K562 (cell line): ENCODE results near the gene C9. TPM values are rescaled to one million over a fixed set of nuclear protein-coding genes. Genes with fewer than 3 reads are reported as not detected.

Source experiments
- ATAC-seq: fragments of 200-7000 bp; cut with Tn5 transposase; 3 replicates; pipeline ENCODE4 v1.9.1; 2020; ENCODE audit warnings: moderate library complexity
- BruUV-seq: library from RNA; stranded (reverse); fragments of 400-500 nt; replicated peaks from 2 replicates; lab custom pipeline; 2021; lab: Mats Ljungman, UMichigan
- CTCF ChIA-PET: fragments of 300-600 bp; formaldehyde crosslinking; extraction: SDS; loops from one replicate; lab custom pipeline; 2021; ENCODE audit warnings: low intra/inter-chr PET ratio; lab: Yijun Ruan, JAX
- POLR2A ChIA-PET: fragments of 300-600, 350-650 bp; sonication (Branson Sonifier 250); formaldehyde crosslinking; extraction: SDS; loops from one replicate; lab custom pipeline; 2021; ENCODE audit warnings: antibody characterized with exemption, inconsistent platforms; lab: Yijun Ruan, JAX
- DNase-seq, 4 experiments: peaks; one replicate each; pipeline versions ENCODE4 v3.0.0 to v3.0.0-alpha.2; 2011 to 2018; ENCODE audit warnings: low spot score in 3 of 4, mixed read lengths in 3 of 4; ENCODE audit errors: extremely low read depth in 1 of 4
- FAIRE-seq: peaks from 2 replicates; lab custom pipeline; 2011; peaks lifted over from hg19 to GRCh38; lab: Jason Lieb, UNC
- H2AFZ ChIP-seq: 2 replicates; pipeline ENCODE4 v1.6.0; 2011; ENCODE audit warnings: low read depth, low read length, control low read depth, inconsistent platforms
- H3K27ac ChIP-seq: fragments of 200-600 bp; 3 replicates; pipeline ENCODE4 v1.8.0; 2011; ENCODE audit warnings: low read depth, mild to moderate bottlenecking, control low read depth, inconsistent platforms, low read length, moderate library complexity, mixed read lengths; ENCODE audit errors: extremely low read depth
- H3K27me3 ChIP-seq, 2 experiments: fragments of 300-600 bp in 1 of 2; 2 replicates in 1 of 2; 3 replicates in 1 of 2; pipeline versions ENCODE4 v1.6.0 to v1.8.0; 2011; ENCODE audit warnings: inconsistent platforms in 2 of 2, low read length in 2 of 2, mild to moderate bottlenecking in 1 of 2, mixed read lengths in 1 of 2, moderate library complexity in 1 of 2; ENCODE audit not compliant: control insufficient read depth in 2 of 2, insufficient read depth in 2 of 2
- H3K36me3 ChIP-seq: fragments of 300-600 bp; 3 replicates; pipeline ENCODE4 v1.8.0; 2011; ENCODE audit warnings: mild to moderate bottlenecking, low read length, inconsistent platforms; ENCODE audit not compliant: control insufficient read depth, insufficient read depth
- H3K4me1 ChIP-seq, 2 experiments: fragments of 200-600 bp in 1 of 2; replicated peaks in 1 of 2; 2 replicates in 1 of 2; 3 replicates in 1 of 2; pipeline versions ENCODE4 v1.5.1 to v1.8.0; 2011; ENCODE audit warnings: inconsistent platforms in 2 of 2, low read length in 2 of 2, mild to moderate bottlenecking in 1 of 2, mixed read lengths in 1 of 2, moderate library complexity in 1 of 2; ENCODE audit not compliant: control insufficient read depth in 2 of 2, insufficient read depth in 2 of 2
- H3K4me2 ChIP-seq: 2 replicates; pipeline ENCODE4 v1.6.1; 2011; ENCODE audit warnings: low read length, control low read depth, inconsistent platforms, mixed read lengths; ENCODE audit not compliant: insufficient read depth
- H3K4me3 ChIP-seq: fragments of 200-600 bp; sonication (generic), shearing (Covaris generic); 2 replicates; pipeline ENCODE4 v1.5.1; 2016; ENCODE audit warnings: control low read depth, inconsistent platforms
- H3K79me2 ChIP-seq: fragments of 200-600 bp; 3 replicates; pipeline ENCODE4 v1.8.0; 2011; ENCODE audit warnings: low read length, inconsistent platforms; ENCODE audit not compliant: control insufficient read depth, insufficient read depth
- H3K9ac ChIP-seq, 2 experiments: 2 replicates each; pipeline versions ENCODE4 v1.6.0 to v1.6.1; 2011; ENCODE audit warnings: low read depth in 2 of 2, low read length in 2 of 2, control low read depth in 1 of 2, inconsistent platforms in 1 of 2, mild to moderate bottlenecking in 1 of 2, mixed read lengths in 1 of 2; ENCODE audit not compliant: insufficient read depth in 1 of 2
- H3K9me1 ChIP-seq: one replicate; pipeline ENCODE4 v1.6.0; 2011; ENCODE audit warnings: inconsistent platforms, mild to moderate bottlenecking, low read length, moderate library complexity; ENCODE audit not compliant: control insufficient read depth, insufficient read depth
- H3K9me3 ChIP-seq: replicated peaks from 2 replicates; pipeline ENCODE4 v1.5.1; 2011; ENCODE audit warnings: low read depth, low read length, inconsistent platforms; ENCODE audit not compliant: control insufficient read depth, insufficient read depth
- H4K20me1 ChIP-seq: replicated peaks from 2 replicates; pipeline ENCODE4 v1.6.1; 2011; ENCODE audit warnings: low read length, inconsistent platforms, mixed read lengths; ENCODE audit not compliant: control insufficient read depth, insufficient read depth
- CHD2 ChIP-seq: IDR thresholded peaks from 2 replicates; pipeline ENCODE4 v1.6.1; 2011; ENCODE audit warnings: low read depth, low read length
- HEY1 ChIP-seq: fragments of 250-450 bp; sonication (Bioruptor Pico); IDR thresholded peaks from 2 replicates; pipeline ENCODE4 v1.5.0; 2020; ENCODE audit warnings: mild to moderate bottlenecking, moderate library complexity, borderline replicate concordance
- IFI16 ChIP-seq: fragments of 250-450 bp; sonication (Bioruptor Pico); IDR thresholded peaks from 2 replicates; pipeline ENCODE4 v2.1.2; 2022; ENCODE audit warnings: mild to moderate bottlenecking, inconsistent platforms
- KLF1 ChIP-seq: fragments of 450-650 bp; IDR thresholded peaks from 2 replicates; pipeline ENCODE4 v1.6.1; 2016; ENCODE audit warnings: missing genetic modification characterization, missing compliant biosample characterization
- NCOA4 ChIP-seq: fragments of 450-650 bp; IDR thresholded peaks from 2 replicates; pipeline ENCODE4 v1.6.1; 2018; ENCODE audit warnings: mild to moderate bottlenecking; ENCODE audit not compliant: partially characterized antibody
- NFXL1 ChIP-seq: fragments of 450-650 bp; formaldehyde crosslinking; IDR thresholded peaks from 2 replicates; pipeline ENCODE4 v1.4.0; 2021; ENCODE audit warnings: mild to moderate bottlenecking
- NR3C1 ChIP-seq: sonication (generic); formaldehyde crosslinking; IDR thresholded peaks from 2 replicates; pipeline ENCODE4 v1.8.1; 2022; ENCODE audit warnings: missing genetic modification reagents
- REST ChIP-seq, 2 experiments: fragments of 450-650 bp; formaldehyde crosslinking in 1 of 2; IDR thresholded peaks; 2 replicates each; pipeline versions ENCODE4 v1.4.0 to v1.6.1; 2014 to 2020; ENCODE audit warnings: mild to moderate bottlenecking in 2 of 2, borderline replicate concordance in 1 of 2, low read depth in 1 of 2
- SOX6 ChIP-seq: fragments of 450-650 bp; IDR thresholded peaks from 2 replicates; pipeline ENCODE4 v1.6.1; 2014; ENCODE audit warnings: mild to moderate bottlenecking
- SRSF7 ChIP-seq: fragments of 200-400 bp; formaldehyde crosslinking; optimal IDR thresholded peaks from 2 replicates; pipeline ENCODE3; 2017; ENCODE audit warnings: mild to moderate bottlenecking, low read depth, low read length
- ZBTB1 ChIP-seq: sonication (generic); formaldehyde crosslinking; IDR thresholded peaks from 2 replicates; pipeline ENCODE4 v1.8.1; 2023; ENCODE audit warnings: missing genetic modification reagents, low read depth, mild to moderate bottlenecking, borderline replicate concordance
- ZEB2 ChIP-seq: fragments of 450-650 bp; IDR thresholded peaks from 2 replicates; pipeline ENCODE4 v1.6.1; 2016
- ZNF277 ChIP-seq: fragments of 250-450 bp; sonication (Bioruptor Pico); IDR thresholded peaks from 2 replicates; pipeline ENCODE4 v1.8.0; 2022; ENCODE audit warnings: inconsistent platforms, mild to moderate bottlenecking, moderate library complexity, borderline replicate concordance
- ZNF431 ChIP-seq: sonication (generic); formaldehyde crosslinking; IDR thresholded peaks from 2 replicates; pipeline ENCODE4 v1.8.0; 2022; ENCODE audit warnings: mild to moderate bottlenecking, missing genetic modification reagents
- WGBS: fragments of 100-300 bp; shearing (Covaris generic); methylation state at CpG from one replicate; pipeline ENCODE4 v1.1.6; 2016; ENCODE audit warnings: low coverage, mixed read lengths; ENCODE audit not compliant: insufficient coverage; ENCODE audit errors: missing lambda C conversion rate; 5-methylcytosine and 5-hydroxymethylcytosine counted together
- in situ Hi-C: fragments of 300-500 bp; cut with MboI; formaldehyde crosslinking; loops from 4 replicates; pipeline ENCODE4 v1.15.0; 2018; ENCODE audit warnings: inconsistent platforms, mixed read lengths
- intact Hi-C: fragments of 100-400 bp; cut with micrococcal nuclease; formaldehyde crosslinking; loops from 2 replicates; pipeline ENCODE4 v1.14.2; 2022
- polyA plus RNA-seq, 8 experiments: library from polyadenylated mRNA; depleted of rRNA in 4 of 8; stranded (reverse) in 5 of 8; unstranded in 3 of 8; fragments of >200 nt; fragmentation: Nextera tagmentation in 2 of 8; fragmentation: Illumina TruSeq in 1 of 8; extraction: Ambion mirVana in 2 of 8; extraction: Trizol in 1 of 8; gene quantifications; 2 replicates each; pipeline versions ENCODE4 v1.2.1 to v1.2.3, GENCODE V29; 2011 to 2014; ENCODE audit warnings: inconsistent platforms in 1 of 8, missing spikeins in 1 of 8
- total RNA-seq, 7 experiments: library from RNA; depleted of rRNA in 6 of 7; stranded (reverse); fragments of >200 nt in 6 of 7; fragmentation: Illumina TruSeq in 2 of 7; extraction: Trizol in 2 of 7; gene quantifications; 2 replicates each; pipeline versions ENCODE4 v1.2.1 to v1.2.3, GENCODE V29; 2011 to 2021; ENCODE audit warnings: low replicate concordance in 1 of 7
- TF ChIP-seq, protein P1 (sequence below): fragments of 250-450 bp; sonication (Bioruptor Pico); IDR thresholded peaks from 2 replicates; pipeline ENCODE4 v1.5.0; 2021

Gene C9
- total and polyA plus RNA-seq, 9 of the 15 experiments (the other 6 are each of a cell fraction or from before 2014, with no cell fraction given) = 0.08 to 0.38 TPM; not detected in 7

GRCh38 chr5:39264528-39264927, 99.8 kb downstream of the C9 start:
- no peaks in the 10 kb centered on the region for H4K20me1 ChIP-seq
- no peaks in the 10 kb centered on the region for H3K36me3 ChIP-seq
- H3K79me2 ChIP-seq = no peaks in the 10 kb centered on the region
- POLR2A ChIA-PET = no interaction called here
- H3K9ac ChIP-seq = no peak overlapping the region
- H3K27ac ChIP-seq = no peak overlapping the region
- H3K27me3 ChIP-seq = no peaks in the 10 kb centered on the region
- peaks cover 0 to 9% of the 10 kb centered on the region in 2 experiments; a peak in 2 of 5 replicates for H3K4me1 ChIP-seq
- no peak for DNase-seq
- ATAC-seq = no peak
- H3K9me1 ChIP-seq = no peaks in the 10 kb centered on the region
- H3K4me2 ChIP-seq = no peak overlapping the region
- no peak overlapping the region for H2AFZ ChIP-seq
- in situ Hi-C loops = no loop called here
- no TSS peak for BruUV-seq
- WGBS = 56% methylated on average over 1 of the region's 1 CpG
- H3K4me3 ChIP-seq = no peak overlapping the region
- CTCF ChIA-PET = no interaction called here
- intact Hi-C loops = no loop called here
- no peaks in the 10 kb centered on the region for H3K9me3 ChIP-seq
- no peak for FAIRE-seq
- TF ChIP-seq NFXL1 (CRISPR knock-in tag) (no peak), SRSF7 (no peak), ZEB2 (no peak), NCOA4 (no peak), KLF1 (tag) (no peak), CHD2 (no peak), NR3C1 (CRISPR knock-in tag) (no peak), ZNF277 (CRISPR knock-in tag) (no peak), SOX6 (no peak), ZBTB1 (CRISPR knock-in tag) (no peak), REST (IDR thresholded peaks at IDR 0.05; ENCODE audit: borderline replicate concordance) (no peak), REST (CRISPR knock-in tag; IDR thresholded peaks at IDR 0.05; ENCODE audit: low read depth) (no peak), ZNF431 (CRISPR knock-in tag) (no peak), HEY1 (CRISPR knock-in tag) (no peak), IFI16 (CRISPR knock-in tag) (no peak)
- TF ChIP-seq, protein P1, sequence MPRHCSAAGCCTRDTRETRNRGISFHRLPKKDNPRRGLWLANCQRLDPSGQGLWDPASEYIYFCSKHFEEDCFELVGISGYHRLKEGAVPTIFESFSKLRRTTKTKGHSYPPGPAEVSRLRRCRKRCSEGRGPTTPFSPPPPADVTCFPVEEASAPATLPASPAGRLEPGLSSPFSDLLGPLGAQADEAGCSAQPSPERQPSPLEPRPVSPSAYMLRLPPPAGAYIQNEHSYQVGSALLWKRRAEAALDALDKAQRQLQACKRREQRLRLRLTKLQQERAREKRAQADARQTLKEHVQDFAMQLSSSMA = no peak
